HT-29 (cell line): ENCODE results near the gene TEX264. TPM values are rescaled to one million over a fixed set of nuclear protein-coding genes. Genes with fewer than 3 reads are reported as not detected.

Experiments
- DNase-seq: peaks from one replicate; pipeline ENCODE4 v3.0.0-alpha.2; 2015; ENCODE audit warnings: low spot score
- total RNA-seq: library from RNA; depleted of rRNA; stranded (reverse); fragments of >200 nt; shearing (Covaris generic); gene quantifications from 2 replicates; pipeline ENCODE4 v1.2.3, GENCODE V29; 2014

The TEX264 gene
- total RNA-seq, 1 experiment from 2014 or later: 41.0 TPM

GRCh38 chr3:51673802-51674654 lies 3.0 kb downstream of the TEX264 start:
- DNase-seq: no peak

- DNase-seq: no peak
These were observed 4.2 kb downstream of the TEX264 start for GRCh38 chr3:51675201-51675611.

- DNase-seq: no peak
These were observed 5.1 kb downstream of the TEX264 start for GRCh38 chr3:51676102-51676640.

- DNase-seq: no peak
These were observed 6.3 kb downstream of the TEX264 start for GRCh38 chr3:51677358-51677757.

- DNase-seq: no peak
These were observed 7.1 kb downstream of the TEX264 start for GRCh38 chr3:51678186-51678585.

GRCh38 chr3:51678641-51679040 lies 7.6 kb downstream of the TEX264 start:
- DNase-seq: no peak

GRCh38 chr3:51679318-51679717 lies 8.3 kb downstream of the TEX264 start:
- DNase-seq: no peak

- no peak for DNase-seq
These were observed 8.7 kb downstream of the TEX264 start for GRCh38 chr3:51679777-51680176.

GRCh38 chr3:51680196-51680595 lies 9.1 kb downstream of the TEX264 start:
- no peak for DNase-seq

GRCh38 chr3:51680663-51681230 lies 9.7 kb downstream of the TEX264 start:
- no peak for DNase-seq

GRCh38 chr3:51681453-51681852 lies 10.4 kb downstream of the TEX264 start:
- DNase-seq: no peak

- DNase-seq: peak; percentile 80
These were observed 11.0 kb downstream of the TEX264 start for GRCh38 chr3:51682079-51682478.

- no peak for DNase-seq
These were observed 11.5 kb downstream of the TEX264 start for GRCh38 chr3:51682526-51682925.

- DNase-seq: no peak
These were observed 12.5 kb downstream of the TEX264 start for GRCh38 chr3:51683566-51683965.

GRCh38 chr3:51684971-51685751 lies 14.1 kb downstream of the TEX264 start:
- no peak for DNase-seq

- no peak for DNase-seq
These were observed 15.0 kb downstream of the TEX264 start for GRCh38 chr3:51686056-51686455.

- no peak for DNase-seq
These were observed 15.6 kb downstream of the TEX264 start for GRCh38 chr3:51686512-51687215.

GRCh38 chr3:51687431-51688205 lies 16.6 kb downstream of the TEX264 start:
- no peak for DNase-seq

GRCh38 chr3:51688206-51688600 lies 17.2 kb downstream of the TEX264 start:
- DNase-seq: no peak

- DNase-seq: no peak
These were observed 20.0 kb downstream of the TEX264 start for GRCh38 chr3:51691021-51691420.

GRCh38 chr3:51691949-51692348 lies 20.9 kb downstream of the TEX264 start:
- no peak for DNase-seq
